GM19351 (cell line): Measurements from ENCODE around the gene SSBP2.

ENCODE experiments used
- ATAC-seq: cut with Tn5 transposase; IDR thresholded peaks from one replicate; pipeline ENCODE4 v1.9.1; 2021; ENCODE audit warnings: mild to moderate bottlenecking, moderate library complexity; ENCODE audit not compliant: unreplicated experiment

The SSBP2 gene

DNA sequence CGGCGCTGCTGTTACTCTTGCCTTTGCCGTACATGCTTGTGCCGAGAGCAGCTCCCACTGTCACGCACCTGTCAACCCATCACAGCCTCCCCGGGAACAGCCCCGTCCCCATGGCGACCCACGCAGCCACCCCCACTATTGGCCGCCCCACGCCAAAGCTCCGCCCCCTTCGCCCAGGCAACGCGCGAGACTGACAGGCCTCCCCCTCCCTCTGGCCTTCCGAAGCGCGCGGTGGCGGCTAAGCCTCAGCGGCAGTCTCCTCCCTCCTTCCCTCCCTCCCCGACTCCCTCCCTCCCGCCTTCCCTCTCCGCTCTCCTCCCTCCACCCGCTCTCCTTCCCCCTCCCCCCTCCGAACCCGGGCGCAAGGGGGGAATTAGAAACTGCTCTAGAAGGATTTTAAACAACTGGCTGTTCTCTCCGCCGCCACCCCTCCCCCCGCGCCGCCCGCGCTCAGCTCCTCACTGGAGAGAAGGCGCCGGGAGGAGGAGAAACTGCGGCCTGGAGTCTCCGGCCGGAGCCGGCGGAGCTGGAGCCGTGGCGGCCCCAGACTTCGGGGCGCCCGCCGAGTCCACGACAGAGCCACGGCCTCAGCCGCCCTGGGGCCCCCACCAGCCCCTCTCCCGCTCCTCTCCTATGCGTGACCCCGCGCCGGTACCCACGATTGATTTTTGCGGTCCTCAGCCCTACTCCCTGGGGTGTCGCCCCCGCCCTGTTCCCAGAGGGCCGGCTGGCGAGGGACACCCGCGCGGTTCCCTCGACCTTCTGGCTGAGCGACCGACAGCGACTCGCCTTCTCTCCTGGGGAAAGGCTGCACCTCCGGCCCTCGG, at the start of gene SSBP2:
Gene SSBP2, minus strand, starts transcription at position 89 of the 827 bp plus-strand sequence. Its CDS starts 55 bp downstream, at position 34.
- peak; percentile 68 for ATAC-seq

DNA sequence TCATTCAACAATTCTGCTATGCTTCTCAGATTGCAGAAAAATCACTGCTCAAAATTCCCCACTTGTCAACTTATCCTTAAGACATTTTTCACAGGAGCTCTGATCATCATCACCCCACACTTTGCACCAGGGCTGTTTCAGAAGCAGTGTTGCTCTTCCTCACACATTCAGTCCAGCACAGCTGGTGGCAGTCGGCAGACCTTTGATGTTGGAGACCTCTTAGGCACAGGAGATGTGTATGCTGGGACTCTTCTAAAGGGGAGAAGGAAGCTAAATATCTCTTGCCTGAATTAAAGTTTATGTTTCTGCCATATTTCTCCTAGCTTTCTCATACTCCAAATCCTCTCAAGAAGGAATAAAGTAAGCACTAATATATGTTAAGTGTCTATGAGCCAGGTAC, 44.8 kb upstream of the SSBP2 start:
- no peak for ATAC-seq

DNA sequence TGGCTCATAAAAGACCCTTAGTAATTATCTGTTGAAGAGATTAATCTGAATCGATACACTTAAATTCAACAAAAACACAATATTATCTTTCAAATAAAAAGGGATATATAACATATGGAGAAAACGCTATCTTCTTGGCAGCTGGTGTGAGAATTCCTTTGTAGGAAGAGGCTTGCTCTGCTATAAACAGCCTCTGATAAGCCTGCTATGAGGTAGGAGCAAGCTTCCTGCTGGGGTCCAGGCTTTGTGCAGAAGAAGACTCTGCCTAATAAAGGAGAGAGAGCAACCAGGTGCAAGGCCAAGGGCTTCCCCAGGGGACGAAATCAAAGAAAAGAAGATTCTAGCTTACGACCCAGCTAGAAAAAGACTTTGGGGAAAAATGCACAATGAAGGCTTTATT, 43.3 kb upstream of the SSBP2 start:
- no peak for ATAC-seq

DNA sequence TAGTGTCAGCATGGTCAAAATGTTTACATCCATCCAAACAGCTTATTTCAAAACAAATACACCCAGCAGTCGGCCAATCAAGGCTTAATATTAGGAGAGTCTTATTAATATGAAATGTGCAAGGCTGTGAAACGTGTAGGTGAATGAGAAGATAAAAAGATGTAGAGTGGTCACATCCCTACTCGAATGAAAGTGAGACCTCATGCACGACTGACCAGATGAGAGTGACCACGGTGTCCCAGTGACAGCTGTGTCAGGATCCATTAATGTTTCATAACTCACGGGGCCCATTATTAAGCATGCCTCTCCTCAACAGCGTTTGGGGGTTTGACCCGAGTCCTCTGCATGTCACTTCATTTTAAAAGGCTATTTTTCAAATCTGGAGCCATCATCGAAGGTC, 39.4 kb upstream of the SSBP2 start:
- no peak for ATAC-seq

DNA sequence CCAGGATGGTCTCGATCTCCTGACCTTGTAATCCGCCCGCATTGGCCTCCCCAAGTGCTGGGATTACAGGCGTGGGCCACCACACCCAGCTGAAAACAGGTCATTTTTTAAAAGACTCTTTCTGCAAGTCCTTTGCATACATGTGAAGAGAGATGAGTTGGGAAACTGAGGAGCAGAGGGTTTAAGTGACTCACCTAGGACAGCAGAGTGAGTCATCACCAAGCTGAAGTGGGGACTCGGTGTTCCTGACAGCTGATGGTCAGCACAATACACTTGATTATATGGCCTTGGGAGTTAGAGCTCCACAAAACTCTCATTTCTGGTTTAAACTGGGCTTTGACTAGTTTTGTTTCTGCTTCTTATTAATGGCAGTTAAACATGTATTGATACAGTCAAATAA, 38.1 kb upstream of the SSBP2 start:
- no peak for ATAC-seq

DNA sequence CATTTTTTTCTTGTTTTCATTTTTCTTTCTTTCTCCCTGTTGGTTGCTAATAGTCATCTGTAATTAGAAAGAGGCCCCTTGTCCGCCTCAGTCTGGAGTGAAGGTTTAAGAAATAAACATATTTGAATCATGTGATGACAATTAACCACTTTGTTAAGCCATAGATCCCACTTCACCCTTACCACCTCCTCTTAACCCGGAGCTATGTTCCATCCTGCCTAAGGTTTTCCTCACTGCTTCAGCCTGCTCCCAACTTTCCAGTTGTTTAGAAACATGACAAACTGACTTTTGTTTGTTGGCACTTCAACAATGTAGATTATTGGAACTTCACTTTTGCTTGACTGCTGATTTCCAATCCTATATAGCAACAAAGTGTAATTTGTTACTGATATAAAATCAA, 37.4 kb upstream of the SSBP2 start:
- no peak for ATAC-seq

DNA sequence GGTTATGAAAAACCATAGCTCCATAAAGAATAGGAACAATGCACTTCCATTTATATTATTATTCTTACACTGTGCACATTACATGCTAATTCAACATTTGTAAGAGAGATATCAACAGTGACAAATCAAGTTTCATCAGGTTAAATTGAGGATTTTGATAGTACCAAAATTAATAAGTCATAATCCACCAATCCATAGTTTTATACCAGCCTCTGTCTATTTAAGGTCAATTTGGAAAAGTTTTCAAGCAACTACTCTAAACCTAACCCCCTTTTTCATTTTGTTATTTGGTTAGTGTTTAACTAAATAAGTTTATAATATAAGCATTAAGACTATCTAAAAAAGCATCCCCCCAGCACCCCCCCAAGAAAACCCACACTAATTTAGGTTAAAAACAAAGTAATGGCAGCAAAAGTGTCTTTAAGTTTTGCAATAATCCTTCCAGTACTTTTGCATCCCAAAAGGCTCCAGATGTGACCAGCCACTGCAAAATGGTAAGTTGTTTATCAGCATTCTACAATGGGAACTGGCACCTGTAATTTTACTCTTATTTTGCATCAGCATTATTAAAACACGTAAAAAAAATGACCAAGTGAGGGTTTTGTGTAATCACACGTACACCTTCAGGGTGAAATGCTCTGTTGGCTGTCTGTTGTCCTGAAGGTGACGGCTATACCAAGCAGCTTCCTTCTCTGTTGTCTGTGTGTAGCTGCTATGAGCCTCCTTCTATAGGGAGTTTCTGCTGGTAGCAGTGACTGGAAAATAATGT, 36.8 kb upstream of the SSBP2 start:
- no peak for ATAC-seq

DNA sequence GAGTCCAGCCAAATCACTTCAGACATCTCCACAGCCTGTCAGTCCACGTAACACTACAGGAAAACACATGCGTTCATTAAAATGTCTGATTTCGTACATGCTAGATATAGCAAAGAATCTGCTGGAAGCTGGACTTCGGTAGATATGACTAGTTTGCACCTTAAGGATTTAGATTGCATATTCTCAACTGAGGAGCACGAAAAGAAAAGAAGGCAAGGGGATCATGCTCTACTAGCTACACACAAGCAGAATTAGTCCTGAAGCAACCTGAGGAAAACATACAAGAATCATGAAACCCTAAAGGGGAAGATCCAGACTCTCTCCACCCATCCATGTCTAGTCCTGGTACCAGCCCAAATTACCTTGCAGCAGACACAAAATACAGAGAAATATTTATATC, 36.1 kb upstream of the SSBP2 start:
- ATAC-seq, result no peak

DNA sequence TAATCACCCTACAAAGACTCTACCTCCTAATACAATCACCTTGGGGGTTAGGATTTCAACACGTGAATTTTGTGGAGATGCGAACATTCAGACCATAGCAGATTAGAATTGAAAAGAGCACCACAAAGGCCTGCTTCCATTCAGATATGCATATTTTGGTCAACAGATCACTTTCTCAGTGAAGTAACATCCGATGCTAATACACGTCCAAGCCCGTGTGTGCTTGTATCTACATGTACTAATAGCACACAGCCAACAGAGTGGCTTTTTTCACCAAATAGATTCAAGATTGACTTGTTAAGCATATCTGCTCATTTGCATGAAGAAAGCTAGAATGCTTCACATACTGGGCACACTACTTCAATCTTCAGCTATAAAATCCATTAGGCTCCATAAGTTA, 35.6 kb upstream of the SSBP2 start:
- no peak for ATAC-seq

DNA sequence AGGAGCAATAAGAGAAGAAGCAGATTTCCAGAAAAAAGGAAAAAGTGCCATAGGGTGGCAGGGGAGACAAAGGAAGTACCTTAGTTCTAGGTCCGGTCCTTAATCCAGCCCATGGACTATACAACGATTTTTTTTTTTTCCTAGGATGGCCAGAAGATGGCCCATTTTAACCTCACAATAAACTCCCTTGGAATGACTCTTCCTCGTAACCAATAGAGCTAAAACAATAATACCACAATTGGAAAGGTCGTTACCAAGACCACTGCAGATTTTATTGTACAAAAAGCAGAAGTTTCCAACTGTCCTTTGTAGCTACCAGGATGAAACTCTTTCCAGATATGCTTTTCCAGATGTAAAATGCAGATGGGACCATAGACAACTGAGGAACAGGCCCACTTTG, 34.4 kb upstream of the SSBP2 start:
- no peak for ATAC-seq

DNA sequence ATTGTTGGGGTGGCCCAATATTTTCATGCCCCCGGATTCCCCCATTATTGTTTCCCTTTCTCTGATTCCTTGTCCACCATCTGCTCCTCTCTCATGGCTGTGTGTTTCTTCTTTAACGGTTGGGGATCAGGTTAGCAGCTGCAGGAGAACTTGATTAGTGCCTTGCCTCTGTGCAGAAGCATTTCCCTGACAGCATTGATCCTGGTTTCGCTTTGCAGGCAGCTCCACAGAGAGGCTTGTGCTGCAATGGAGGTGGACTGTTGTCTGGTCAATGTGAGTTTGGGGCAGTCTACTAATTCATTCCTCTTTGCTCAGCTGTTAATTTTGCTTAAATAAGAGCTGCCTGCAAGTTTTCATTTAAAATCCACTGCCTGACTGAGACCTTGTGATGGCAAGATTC, 32.5 kb upstream of the SSBP2 start:
- ATAC-seq, result no peak

DNA sequence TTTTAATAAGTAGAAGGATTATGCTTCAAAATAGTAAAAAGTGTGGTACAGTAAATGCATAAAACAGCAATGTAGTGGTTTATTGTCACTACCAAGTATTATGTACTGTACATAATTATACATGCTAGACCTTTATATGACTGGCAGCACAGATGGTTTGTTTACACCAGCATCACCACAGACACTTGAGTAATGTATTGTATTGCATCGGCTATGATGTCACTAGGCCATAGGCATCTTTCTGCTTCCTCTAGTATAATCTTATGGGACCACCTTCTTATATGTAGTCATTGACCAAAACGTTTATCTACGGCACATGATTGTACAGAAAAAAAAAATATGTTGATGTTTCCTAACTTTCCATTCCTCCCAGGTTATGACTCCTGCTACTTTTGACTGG, 31.9 kb upstream of the SSBP2 start:
- no peak for ATAC-seq

DNA sequence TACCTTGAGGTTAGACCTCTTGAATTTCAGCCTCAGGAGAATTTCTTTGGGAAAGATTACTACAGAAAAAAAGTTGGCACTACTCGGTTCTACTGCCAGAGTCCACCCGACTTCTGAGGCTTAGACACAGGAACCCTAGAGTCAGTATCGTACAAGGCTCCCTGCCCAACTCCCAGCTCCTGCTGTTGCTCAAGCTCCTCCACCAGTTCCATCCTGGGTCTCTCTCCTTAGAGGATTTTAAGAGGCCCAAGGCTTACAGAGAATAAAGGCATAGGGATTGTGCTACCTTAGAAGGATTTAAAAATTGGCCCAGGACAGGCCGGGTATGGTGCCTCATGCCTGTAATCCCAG, 29.0 kb upstream of the SSBP2 start:
- ATAC-seq, result peak; percentile 20

DNA sequence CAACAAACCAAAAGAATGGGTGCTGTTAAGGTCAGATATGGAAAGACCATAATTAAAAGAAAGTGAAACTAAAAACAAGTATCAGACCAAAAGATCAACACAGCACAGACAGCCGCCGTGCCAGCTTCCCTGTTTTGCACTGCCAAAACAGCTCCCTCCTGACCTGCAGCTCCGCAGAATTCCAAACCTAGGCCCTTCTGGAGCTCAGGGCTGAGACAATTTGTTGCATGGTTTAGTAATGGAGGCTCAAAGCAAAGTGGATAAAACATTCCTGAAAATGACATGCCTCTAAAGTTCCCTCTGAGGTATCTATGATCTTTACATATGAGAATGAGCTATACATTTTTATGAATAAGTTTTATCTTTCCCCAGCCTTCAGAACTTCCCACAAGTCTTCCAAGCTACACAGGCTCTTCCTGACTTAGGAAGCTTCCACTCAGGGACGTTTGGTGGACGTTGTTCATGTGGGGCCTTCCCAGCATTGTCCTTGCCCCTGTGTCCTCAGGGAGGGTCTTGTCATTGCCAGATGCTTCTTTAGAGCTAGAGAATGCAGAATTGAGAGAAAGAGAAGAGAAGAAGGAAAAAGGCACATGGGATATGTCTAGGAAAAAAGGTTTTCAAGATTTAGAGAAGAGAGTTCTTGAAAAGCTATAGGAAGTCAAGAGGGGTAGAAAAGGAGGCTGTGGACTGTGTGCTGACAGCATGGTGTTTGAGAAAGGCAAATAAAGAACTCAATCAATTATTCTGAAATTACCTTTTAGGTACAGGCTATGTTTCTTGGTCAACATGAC, 28.4 kb upstream of the SSBP2 start:
- peak; percentile 89 for ATAC-seq

DNA sequence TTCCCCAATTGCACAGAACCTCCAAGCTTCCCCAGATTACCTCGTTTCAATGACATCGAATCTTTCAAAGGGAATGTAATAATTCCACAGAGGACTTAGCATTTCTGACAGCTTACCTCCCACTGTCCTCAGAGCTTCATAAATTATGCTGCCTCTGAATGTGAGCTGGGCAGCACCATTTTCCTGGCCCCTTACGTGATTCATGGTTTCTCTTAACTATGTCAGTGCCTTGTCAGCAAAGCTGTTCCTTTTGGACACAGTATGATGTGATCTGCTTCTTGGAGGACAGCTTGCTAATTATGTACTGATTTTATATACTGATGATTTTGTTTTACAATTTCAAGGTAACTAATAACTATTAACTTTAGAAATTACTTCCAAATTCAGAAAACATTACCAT, 27.7 kb upstream of the SSBP2 start:
- ATAC-seq, result no peak

DNA sequence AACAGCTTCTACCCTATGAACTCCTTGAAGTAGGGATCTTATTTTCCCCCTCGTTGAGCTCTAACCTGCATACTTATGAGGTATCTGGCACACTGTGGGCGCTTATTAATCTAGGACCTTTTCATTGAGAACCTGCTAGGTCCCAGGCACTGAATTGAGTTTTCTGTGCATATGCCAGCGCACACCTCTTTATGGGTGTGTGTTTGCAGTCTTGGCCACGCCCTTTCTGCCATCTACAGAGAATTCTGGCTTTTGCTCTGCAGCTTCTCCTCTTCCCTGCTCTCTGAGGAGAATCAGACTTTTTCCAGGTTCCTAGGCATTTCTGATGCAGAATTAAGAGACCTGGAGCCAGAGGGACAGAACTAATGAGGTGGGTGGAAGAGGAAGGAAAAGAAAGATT, 25.4 kb upstream of the SSBP2 start:
- ATAC-seq, result no peak

DNA sequence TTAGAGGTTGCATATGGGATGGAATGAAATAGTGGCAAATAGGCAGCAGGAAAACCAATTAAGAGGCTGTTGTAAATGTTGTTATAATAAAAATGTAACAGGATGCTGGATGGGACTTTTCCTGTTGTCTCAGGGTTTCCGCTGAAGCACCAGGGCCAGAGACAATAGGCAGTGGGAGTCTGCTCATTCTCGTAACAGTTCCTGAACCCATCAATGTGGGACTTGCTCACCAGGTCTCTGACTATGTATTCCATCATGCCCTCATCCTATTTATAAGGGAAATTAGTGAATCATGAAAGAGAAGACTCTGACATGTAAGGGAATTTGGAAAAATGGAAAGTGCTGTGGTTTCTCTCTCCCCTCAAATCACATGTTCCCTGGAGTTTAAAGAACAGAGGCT, 23.5 kb upstream of the SSBP2 start:
- ATAC-seq, result no peak

DNA sequence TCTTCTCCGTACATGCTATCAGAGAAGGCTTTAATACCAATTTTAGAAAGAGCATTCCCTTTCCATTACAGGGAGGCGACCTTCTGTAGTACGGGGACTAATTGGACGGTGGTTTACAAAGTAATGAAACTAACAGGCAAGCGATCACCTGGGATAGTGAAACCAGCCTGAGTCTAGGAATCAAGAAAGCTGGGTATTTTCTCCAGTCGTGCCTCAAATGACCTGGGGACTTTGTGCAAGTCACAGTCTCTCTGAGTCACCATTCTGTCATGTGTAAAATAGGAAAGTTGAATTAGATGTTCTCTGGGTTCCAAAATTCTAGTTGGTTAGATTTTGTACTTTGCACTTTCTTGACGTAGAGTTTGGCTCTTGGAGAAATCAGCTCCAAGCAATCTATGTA, 22.7 kb upstream of the SSBP2 start:
- no peak for ATAC-seq

DNA sequence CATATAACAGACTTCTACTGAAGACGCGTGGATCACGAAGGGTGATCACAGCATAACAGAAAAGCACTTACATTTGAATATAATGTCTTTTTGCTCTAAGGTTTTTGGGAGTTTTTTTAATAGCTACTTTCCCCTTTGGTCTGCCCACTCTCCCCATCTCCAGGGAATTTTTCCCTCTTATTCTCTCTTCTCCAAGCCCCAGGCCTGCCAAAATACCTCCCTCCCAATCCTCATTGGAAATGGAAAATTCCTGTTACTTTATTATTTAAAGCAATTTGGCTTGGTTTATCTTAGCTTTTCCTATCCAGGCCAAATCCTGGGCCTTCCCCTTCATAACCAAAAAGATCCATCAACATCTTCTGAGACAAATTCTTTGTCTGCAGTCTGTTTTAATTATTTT, 22.3 kb upstream of the SSBP2 start:
- ATAC-seq, result no peak

DNA sequence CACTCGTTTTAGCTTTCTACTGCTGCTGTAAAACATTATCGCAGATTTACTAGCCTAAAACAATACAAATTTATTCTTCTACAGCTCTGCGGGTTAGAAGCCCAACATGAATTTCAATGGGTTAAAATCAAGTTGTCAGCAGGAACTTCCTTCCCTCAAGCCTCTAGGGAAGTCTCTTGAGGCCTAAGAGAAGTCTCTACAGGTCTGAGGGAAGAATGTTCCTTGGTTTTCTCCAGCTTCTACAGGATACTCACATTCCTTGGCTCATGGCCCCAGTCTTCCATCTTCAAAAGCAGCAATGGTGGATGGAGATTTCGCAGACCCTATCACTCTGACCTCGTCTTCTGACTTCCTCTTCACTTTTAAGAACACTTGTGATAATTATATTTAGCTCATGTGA, 21.6 kb upstream of the SSBP2 start:
- no peak for ATAC-seq

DNA sequence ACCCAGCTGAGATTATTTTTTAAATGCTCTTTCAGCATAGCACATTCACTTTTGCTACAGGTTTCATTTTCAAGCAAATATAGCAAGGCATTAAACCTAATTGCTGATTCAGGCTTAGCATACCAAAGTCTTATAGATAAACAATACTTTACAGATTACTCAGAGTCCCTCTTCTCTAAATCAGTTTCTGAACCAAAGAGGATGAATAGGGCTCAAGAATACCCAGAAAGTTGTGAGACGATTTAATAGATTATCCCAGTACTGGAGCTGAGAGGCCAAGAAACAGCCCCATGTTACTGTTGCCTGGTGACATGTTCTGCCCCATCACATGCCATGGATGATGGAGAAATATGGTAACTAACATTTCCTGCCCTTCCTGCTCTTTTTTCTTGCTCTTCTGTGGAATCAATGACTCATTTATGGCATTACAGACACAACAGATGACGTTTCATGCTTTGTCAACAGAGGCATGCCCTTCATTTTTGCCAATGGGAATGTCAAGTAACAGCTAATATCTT, 18.1 kb upstream of the SSBP2 start:
- ATAC-seq, result no peak
